Astrocyte (in vitro differentiated cells and primary cell): ENCODE data around the gene TRIP10. TPM values are rescaled to one million over a fixed set of nuclear protein-coding genes. Genes with fewer than 3 reads are reported as not detected.

Experiments
- DNase-seq: peaks from one replicate; pipeline ENCODE4 v3.0.0-alpha.2; 2010; ENCODE audit warnings: low read depth
- FAIRE-seq: peaks from 2 replicates; lab custom pipeline; 2011; peaks lifted over from hg19 to GRCh38; lab: Jason Lieb, UNC
- H2AFZ ChIP-seq: 2 replicates; pipeline ENCODE4 v1.6.0; 2012; ENCODE audit warnings: low read depth, low read length, inconsistent platforms
- H3K27ac ChIP-seq: 2 replicates; pipeline ENCODE4 v1.5.1; 2011; ENCODE audit warnings: low read depth, low read length, inconsistent platforms
- H3K27me3 ChIP-seq: 2 replicates; pipeline ENCODE4 v1.6.0; 2011; ENCODE audit warnings: low read length, inconsistent platforms; ENCODE audit not compliant: insufficient read depth
- H3K36me3 ChIP-seq: 2 replicates; pipeline ENCODE4 v1.5.1; 2011; ENCODE audit warnings: low read length, inconsistent platforms; ENCODE audit not compliant: insufficient read depth
- H3K4me1 ChIP-seq: 2 replicates; pipeline ENCODE4 v1.5.1; 2011; ENCODE audit warnings: low read length, inconsistent platforms; ENCODE audit not compliant: insufficient read depth
- H3K4me2 ChIP-seq: 2 replicates; pipeline ENCODE4 v1.6.0; 2012; ENCODE audit warnings: low read length, inconsistent platforms
- H3K4me3 ChIP-seq: 2 replicates; pipeline ENCODE4 v1.5.1; 2011; ENCODE audit warnings: low read depth, mild to moderate bottlenecking, low read length, inconsistent platforms; ENCODE audit not compliant: insufficient read depth
- H3K79me2 ChIP-seq: 2 replicates; pipeline ENCODE4 v1.6.0; 2012; ENCODE audit warnings: mild to moderate bottlenecking, low read length, inconsistent platforms; ENCODE audit not compliant: insufficient read depth
- H3K9ac ChIP-seq: 2 replicates; pipeline ENCODE4 v1.6.0; 2012; ENCODE audit warnings: mild to moderate bottlenecking, low read length, inconsistent platforms
- H3K9me3 ChIP-seq: 2 replicates; pipeline ENCODE4 v1.5.1; 2012; ENCODE audit warnings: low read depth, mild to moderate bottlenecking, low read length, inconsistent platforms; ENCODE audit not compliant: insufficient read depth
- H4K20me1 ChIP-seq: 2 replicates; pipeline ENCODE4 v1.6.0; 2012; ENCODE audit warnings: low read length, inconsistent platforms; ENCODE audit not compliant: insufficient read depth
- H3K27ac Mint-ChIP-seq: one replicate; pipeline ENCODE4 v1.8.0; 2021; ENCODE audit warnings: mild to moderate bottlenecking, mixed read lengths; ENCODE audit not compliant: unreplicated experiment
- H3K27me3 Mint-ChIP-seq: one replicate; pipeline ENCODE4 v1.8.0; 2021; ENCODE audit warnings: low read depth, mixed read lengths; ENCODE audit not compliant: unreplicated experiment
- H3K36me3 Mint-ChIP-seq: one replicate; pipeline ENCODE4 v1.8.0; 2021; ENCODE audit warnings: low read depth, mixed read lengths; ENCODE audit not compliant: unreplicated experiment
- H3K4me1 Mint-ChIP-seq: one replicate; pipeline ENCODE4 v1.8.0; 2021; ENCODE audit warnings: low read depth, mixed read lengths; ENCODE audit not compliant: unreplicated experiment
- H3K4me3 Mint-ChIP-seq: one replicate; pipeline ENCODE4 v1.8.0; 2021; ENCODE audit warnings: mild to moderate bottlenecking, moderate library complexity, mixed read lengths; ENCODE audit not compliant: unreplicated experiment
- H3K9me3 Mint-ChIP-seq: one replicate; pipeline ENCODE4 v1.8.0; 2021; ENCODE audit warnings: mild to moderate bottlenecking, mixed read lengths; ENCODE audit not compliant: unreplicated experiment
- CTCF ChIP-seq: IDR thresholded peaks from 2 replicates; pipeline ENCODE4 v1.5.1; 2011; ENCODE audit warnings: low read depth, mild to moderate bottlenecking, inconsistent platforms, low read length, moderate library complexity; ENCODE audit not compliant: insufficient read depth
- EZH2 ChIP-seq: IDR thresholded peaks from 2 replicates; pipeline ENCODE4 v1.6.1; 2012; ENCODE audit warnings: mild to moderate bottlenecking, low read length, inconsistent platforms; ENCODE audit not compliant: insufficient read depth
- total RNA-seq: library from RNA; stranded (reverse); gene quantifications from 2 replicates; pipeline ENCODE4 v1.2.1, GENCODE V29; 2021

Gene TRIP10
- total RNA-seq, 1 donor from 2014 or later: 41.4 TPM

DNA sequence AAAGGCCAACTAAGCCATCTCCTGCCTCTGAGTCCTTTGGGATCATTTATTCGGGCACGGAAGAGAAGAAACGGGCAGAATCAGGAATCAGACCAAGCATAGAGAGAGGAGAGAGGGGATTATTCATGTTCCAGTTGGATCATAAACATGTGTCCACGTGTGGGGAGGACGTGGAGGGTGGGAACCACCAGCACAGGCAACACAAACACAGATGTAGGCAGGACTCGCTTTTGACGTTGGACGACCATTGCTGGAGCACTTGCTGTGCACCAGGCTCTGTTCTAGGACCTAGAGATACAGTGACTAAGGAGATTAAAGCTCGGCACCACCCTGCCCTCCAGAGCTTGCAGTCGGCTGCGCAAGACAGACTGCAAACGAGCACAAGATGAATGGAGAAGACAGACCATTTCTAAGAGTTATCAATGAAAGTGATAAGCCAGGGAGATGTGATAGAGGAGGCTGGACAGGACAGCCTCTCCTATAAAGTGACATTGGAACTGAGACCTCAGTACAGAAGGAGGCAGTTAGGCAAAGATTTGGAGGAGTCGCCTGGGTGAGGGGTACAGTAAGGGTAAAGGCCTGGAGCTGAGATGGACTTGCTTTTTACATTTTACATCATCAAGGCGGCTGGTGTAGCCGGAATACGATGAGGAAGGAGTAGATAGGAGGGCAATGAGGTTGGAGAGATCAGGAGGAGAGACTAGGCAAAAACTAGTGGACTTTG is 27.0 kb downstream of the TRIP10 start:
- no peaks in the 10 kb centered on the region for H3K79me2 ChIP-seq
- H4K20me1 ChIP-seq: no peaks in the 10 kb centered on the region
- no peaks in the 10 kb centered on the region for H3K9me3 ChIP-seq
- peak overlapping the region; percentile 47 for H2AFZ ChIP-seq
- no peak for DNase-seq
- H3K27me3 ChIP-seq: peaks cover 10% of the 10 kb centered on the region
- peaks cover 22% of the 10 kb centered on the region for H3K27me3 Mint-ChIP-seq
- no peaks in the 10 kb centered on the region for H3K36me3 Mint-ChIP-seq
- no peak overlapping the region for H3K4me3 ChIP-seq
- no peak for FAIRE-seq
- peak overlapping the region; percentile 79 for H3K4me3 Mint-ChIP-seq
- H3K27ac Mint-ChIP-seq: no peak overlapping the region
- peaks cover 2% of the 10 kb centered on the region for H3K4me1 ChIP-seq
- H3K9me3 Mint-ChIP-seq: peaks cover 2% of the 10 kb centered on the region
- H3K36me3 ChIP-seq: no peaks in the 10 kb centered on the region
- H3K9ac ChIP-seq: no peak overlapping the region
- H3K4me2 ChIP-seq: peak overlapping the region; percentile 46
- no peak overlapping the region for H3K27ac ChIP-seq
- H3K4me1 Mint-ChIP-seq: peaks cover 12% of the 10 kb centered on the region
- TF ChIP-seq EZH2 (no peak), CTCF (no peak)

DNA sequence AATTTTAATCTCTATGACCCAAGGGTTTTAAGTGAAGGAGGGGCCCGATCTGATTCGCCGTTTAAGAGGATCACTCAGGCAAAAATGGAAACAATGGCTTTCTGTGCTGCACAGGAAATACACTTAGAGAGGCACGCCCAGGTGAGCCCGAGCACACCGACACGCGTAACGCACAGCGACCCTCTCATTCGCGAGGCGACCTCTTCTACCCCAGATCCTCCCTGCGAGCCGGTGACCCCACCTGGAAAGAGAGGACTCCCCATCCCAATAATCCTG is 27.5 kb downstream of the TRIP10 start:
- Histone ChIP-seq H3K27ac (no peak overlapping the region), H3K4me3 (no peak overlapping the region), H3K27me3 (peaks cover 10% of the 10 kb centered on the region), H3K9me3 (no peaks in the 10 kb centered on the region), H3K4me2 (peak overlapping the region; percentile 46), H3K79me2 (no peaks in the 10 kb centered on the region), H4K20me1 (no peaks in the 10 kb centered on the region), H3K4me1 (peaks cover 2% of the 10 kb centered on the region), H3K36me3 (no peaks in the 10 kb centered on the region), H3K9ac (no peak overlapping the region), H2AFZ (peak overlapping the region; percentile 47)
- Mint-ChIP-seq H3K27me3 (peaks cover 26% of the 10 kb centered on the region), H3K4me3 (peak overlapping the region; percentile 79), H3K36me3 (no peaks in the 10 kb centered on the region), H3K27ac (no peak overlapping the region), H3K9me3 (peaks cover 2% of the 10 kb centered on the region), H3K4me1 (peaks cover 12% of the 10 kb centered on the region)
- TF ChIP-seq CTCF (no peak), EZH2 (no peak)
- no peak for DNase-seq
- no peak for FAIRE-seq
